Fibroblast of the aortic adventitia (primary cell): ENCODE measurements around the gene SYNM. TPM values are rescaled to one million over a fixed set of nuclear protein-coding genes. Genes with fewer than 3 reads are reported as not detected.

ENCODE experiments used
- DNase-seq: peaks from one replicate; pipeline ENCODE4 v3.0.0-alpha.2; 2010; ENCODE audit warnings: low read depth
- H3K4me3 ChIP-seq: 2 replicates; pipeline ENCODE4 v1.5.1; 2011; ENCODE audit warnings: low read depth, mild to moderate bottlenecking, control low read depth, low read length, moderate library complexity
- total RNA-seq: library from RNA; depleted of rRNA; stranded (reverse); fragments of >200 nt; gene quantifications from 2 replicates; pipeline ENCODE4 v1.2.3, GENCODE V29; 2012; ENCODE audit warnings: low replicate concordance
- TF ChIP-seq, protein P1 (sequence below): IDR thresholded peaks from 2 replicates; pipeline ENCODE4 v1.5.1; 2011; ENCODE audit warnings: mild to moderate bottlenecking, low read length, control low read depth, inconsistent platforms; ENCODE audit not compliant: insufficient read depth

SYNM gene
- total RNA-seq, 1 donor, result 6.2 TPM

DNA sequence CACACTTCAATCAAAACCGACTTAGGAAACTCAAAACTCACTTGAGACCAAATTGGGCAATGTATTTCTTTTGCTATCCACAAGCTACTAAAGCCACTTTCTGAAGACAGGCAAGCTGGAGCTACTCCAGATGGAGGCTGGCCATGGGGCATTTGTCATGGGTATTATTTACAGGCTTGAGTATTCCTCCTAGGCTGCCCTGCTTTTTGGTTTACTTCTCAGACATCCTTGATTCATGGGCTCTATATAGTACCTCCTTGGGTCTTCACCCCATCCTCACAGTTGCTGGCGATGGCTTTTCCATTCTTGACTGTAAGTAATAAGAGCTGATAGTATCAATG lies 18.6 kb upstream of the SYNM start:
- DNase-seq, result no peak
- TF ChIP-seq, protein P1, sequence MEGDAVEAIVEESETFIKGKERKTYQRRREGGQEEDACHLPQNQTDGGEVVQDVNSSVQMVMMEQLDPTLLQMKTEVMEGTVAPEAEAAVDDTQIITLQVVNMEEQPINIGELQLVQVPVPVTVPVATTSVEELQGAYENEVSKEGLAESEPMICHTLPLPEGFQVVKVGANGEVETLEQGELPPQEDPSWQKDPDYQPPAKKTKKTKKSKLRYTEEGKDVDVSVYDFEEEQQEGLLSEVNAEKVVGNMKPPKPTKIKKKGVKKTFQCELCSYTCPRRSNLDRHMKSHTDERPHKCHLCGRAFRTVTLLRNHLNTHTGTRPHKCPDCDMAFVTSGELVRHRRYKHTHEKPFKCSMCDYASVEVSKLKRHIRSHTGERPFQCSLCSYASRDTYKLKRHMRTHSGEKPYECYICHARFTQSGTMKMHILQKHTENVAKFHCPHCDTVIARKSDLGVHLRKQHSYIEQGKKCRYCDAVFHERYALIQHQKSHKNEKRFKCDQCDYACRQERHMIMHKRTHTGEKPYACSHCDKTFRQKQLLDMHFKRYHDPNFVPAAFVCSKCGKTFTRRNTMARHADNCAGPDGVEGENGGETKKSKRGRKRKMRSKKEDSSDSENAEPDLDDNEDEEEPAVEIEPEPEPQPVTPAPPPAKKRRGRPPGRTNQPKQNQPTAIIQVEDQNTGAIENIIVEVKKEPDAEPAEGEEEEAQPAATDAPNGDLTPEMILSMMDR, result no peak
- no peak overlapping the region for H3K4me3 ChIP-seq

GRCh38 chr15:99087405-99087943 lies 17.4 kb upstream of the SYNM start:
- H3K4me3 ChIP-seq, result no peak overlapping the region
- DNase-seq, result no peak
- TF ChIP-seq, protein P1, result no peak

DNA sequence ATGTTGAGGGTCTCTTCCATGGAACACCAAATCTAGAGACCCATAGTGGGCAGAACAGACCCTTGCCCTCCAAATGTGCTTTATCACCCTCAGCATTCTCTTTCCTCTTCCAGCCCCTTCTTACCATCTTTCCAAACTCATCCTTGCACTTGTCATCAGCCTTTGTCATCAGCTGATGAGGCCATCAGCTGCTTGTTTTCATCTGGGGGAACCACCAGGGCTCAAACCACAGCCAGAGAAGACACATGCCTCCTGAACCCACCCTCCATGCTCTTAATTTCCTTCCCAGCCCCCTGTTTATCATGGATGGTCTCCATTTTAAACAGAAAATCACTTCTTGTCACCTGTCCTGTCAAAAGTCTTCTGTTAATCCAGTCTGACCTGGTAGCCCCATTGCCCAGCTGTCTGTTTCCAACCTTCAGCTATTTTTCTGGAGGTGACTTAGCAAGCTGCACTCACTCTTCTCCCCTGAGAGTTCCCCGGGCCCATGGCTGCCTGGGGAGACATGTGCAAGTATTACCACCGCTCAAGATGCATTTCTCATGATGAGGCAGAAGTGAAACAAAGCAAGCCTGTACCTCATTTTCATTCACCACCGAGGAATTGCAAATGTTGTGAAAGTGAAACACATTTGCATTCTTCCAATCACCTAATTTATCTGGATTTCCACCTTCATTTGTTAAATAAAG lies 14.7 kb upstream of the SYNM start:
- no peak for DNase-seq
- H3K4me3 ChIP-seq, result no peak overlapping the region
- TF ChIP-seq, protein P1, result no peak

GRCh38 chr15:99090938-99091337 lies 13.9 kb upstream of the SYNM start:
- TF ChIP-seq, protein P1, result no peak
- H3K4me3 ChIP-seq, result no peak overlapping the region
- DNase-seq, result no peak

DNA sequence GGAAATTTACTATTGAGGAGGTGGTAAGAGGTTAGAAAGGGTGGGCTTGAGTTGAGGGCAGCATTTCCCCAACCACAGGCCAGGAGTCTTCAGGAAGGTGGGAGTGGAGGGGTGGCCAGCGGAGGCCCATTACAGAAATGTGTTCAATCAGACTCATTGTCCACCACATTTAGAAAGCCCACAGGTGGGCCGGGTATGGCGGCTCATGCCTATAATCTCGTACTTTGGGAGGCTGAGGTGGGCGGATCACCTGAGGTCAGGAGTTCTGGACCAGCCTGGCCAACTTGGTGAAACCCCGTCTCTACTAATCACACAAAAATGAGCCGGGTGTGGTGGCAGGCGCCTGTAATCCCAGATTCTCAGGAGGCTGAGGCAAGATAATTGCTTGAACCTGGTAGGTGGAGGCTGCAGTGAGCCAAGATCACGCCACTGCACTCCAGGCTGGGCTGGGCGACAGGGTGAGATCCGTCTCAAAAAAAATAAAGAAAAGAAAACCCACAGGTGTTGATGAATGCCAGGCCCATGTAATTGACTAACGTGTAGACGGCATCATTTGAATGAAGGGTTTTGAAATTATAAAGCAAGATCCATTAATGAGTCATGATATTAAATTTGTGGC lies 12.2 kb upstream of the SYNM start:
- H3K4me3 ChIP-seq, result no peak overlapping the region
- TF ChIP-seq, protein P1, result no peak
- DNase-seq, result no peak

DNA sequence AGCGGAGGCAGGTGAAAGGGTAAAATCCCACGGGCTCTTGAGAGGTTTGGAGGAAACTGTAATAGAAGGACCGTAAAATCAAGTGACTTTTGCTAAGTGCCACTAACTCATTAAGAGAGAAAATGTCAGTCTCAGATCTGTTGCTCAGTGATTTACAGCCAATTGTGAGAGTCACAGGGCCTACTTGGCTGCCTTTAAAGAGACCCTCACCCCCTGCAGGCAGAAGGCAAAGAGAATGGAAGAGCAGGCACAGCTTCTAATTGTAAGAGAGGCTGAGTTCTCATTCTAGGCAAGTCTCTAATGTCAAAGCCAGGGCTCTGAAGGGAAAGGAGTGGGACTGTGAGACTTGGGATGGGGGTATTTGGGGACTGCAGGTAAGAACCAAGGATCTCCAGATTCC lies 9.3 kb upstream of the SYNM start:
- TF ChIP-seq, protein P1, result no peak
- DNase-seq, result no peak
- H3K4me3 ChIP-seq, result no peak overlapping the region
